HepG2 (cell line): Measurements from ENCODE around the gene DKKL1. TPM values are rescaled to one million over a fixed set of nuclear protein-coding genes. Genes with fewer than 3 reads are reported as not detected.
A peak's percentile ranks its signal among the peaks of the same experiment; 100 is the strongest.

ENCODE experiments used
- ATAC-seq: fragments of 200-7000 bp; cut with Tn5 transposase; 3 replicates; pipeline ENCODE4 v1.9.1; 2020; ENCODE audit warnings: mild to moderate bottlenecking, moderate library complexity
- BruUV-seq: library from RNA; stranded (reverse); fragments of 400-500 nt; replicated peaks from 2 replicates; lab custom pipeline; 2021; lab: Mats Ljungman, UMichigan
- CTCF ChIA-PET: fragments of 300-600 bp; formaldehyde crosslinking; extraction: SDS; loops from one replicate; lab custom pipeline; 2021; ENCODE audit warnings: low total read pairs, inconsistent platforms, low intra/inter-chr PET ratio; lab: Yijun Ruan, JAX
- POLR2A ChIA-PET: fragments of 350-600 bp; sonication (Branson Sonifier 250); formaldehyde crosslinking; loops from one replicate; lab custom pipeline; 2020; ENCODE audit warnings: antibody characterized with exemption, inconsistent platforms; lab: Yijun Ruan, JAX
- DNase-seq: peaks from one replicate; pipeline ENCODE4 v3.0.0-alpha.2; 2015; ENCODE audit warnings: low spot score
- FAIRE-seq: peaks from 3 replicates; lab custom pipeline; 2011; peaks lifted over from hg19 to GRCh38; lab: Jason Lieb, UNC
- H2AFZ ChIP-seq: one replicate; pipeline ENCODE4 v1.6.1; 2011; ENCODE audit warnings: low read length, inconsistent platforms
- H3K27ac ChIP-seq: fragments of 300-600 bp; 3 replicates; pipeline ENCODE4 v1.8.0; 2011; ENCODE audit warnings: mixed run types, mild to moderate bottlenecking, mixed read lengths, low read length, inconsistent platforms; ENCODE audit not compliant: insufficient read depth; ENCODE audit errors: extremely low read length
- H3K27me3 ChIP-seq, 2 experiments: fragments of 200-600 bp in 1 of 2; 2 replicates in 1 of 2; 3 replicates in 1 of 2; pipeline versions ENCODE4 v1.6.0 to v1.8.0; 2011; ENCODE audit warnings: low read length in 2 of 2, mild to moderate bottlenecking in 2 of 2, moderate library complexity in 2 of 2, inconsistent platforms in 1 of 2; ENCODE audit not compliant: insufficient read depth in 2 of 2, control insufficient read depth in 1 of 2
- H3K36me3 ChIP-seq, 2 experiments: fragments of 200-600 bp in 1 of 2; replicated peaks in 1 of 2; 2 replicates in 1 of 2; 3 replicates in 1 of 2; pipeline versions ENCODE4 v1.5.1 to v1.8.0; 2011; ENCODE audit warnings: low read length in 2 of 2, inconsistent platforms in 1 of 2; ENCODE audit not compliant: insufficient read depth in 2 of 2, control insufficient read depth in 1 of 2
- H3K4me1 ChIP-seq: 2 replicates; pipeline ENCODE4 v1.5.1; 2012; ENCODE audit warnings: low read length, inconsistent platforms; ENCODE audit not compliant: insufficient read depth
- H3K4me2 ChIP-seq: 2 replicates; pipeline ENCODE4 v1.6.0; 2011; ENCODE audit warnings: low read depth, low read length, inconsistent platforms
- H3K4me3 ChIP-seq, 3 experiments: fragments of 200-600 bp in 1 of 3; sonication (generic), shearing (Covaris generic) in 1 of 3; replicated peaks in 1 of 3; 2 replicates each; pipeline ENCODE4 v1.5.1; 2011 to 2016; ENCODE audit warnings: low read length in 3 of 3, inconsistent platforms in 2 of 3, low read depth in 2 of 3, mild to moderate bottlenecking in 2 of 3, control low read depth in 1 of 3, mixed read lengths in 1 of 3; ENCODE audit not compliant: insufficient read depth in 1 of 3
- H3K79me2 ChIP-seq: one replicate; pipeline ENCODE4 v1.6.1; 2011; ENCODE audit warnings: low read length, inconsistent platforms; ENCODE audit not compliant: insufficient read depth
- H3K9ac ChIP-seq: 2 replicates; pipeline ENCODE4 v1.6.0; 2011; ENCODE audit warnings: mild to moderate bottlenecking, low read depth, low read length, inconsistent platforms; ENCODE audit not compliant: insufficient read depth
- H3K9me3 ChIP-seq: 2 replicates; pipeline ENCODE4 v1.5.1; 2012; ENCODE audit warnings: mild to moderate bottlenecking, low read length
- H4K20me1 ChIP-seq: 2 replicates; pipeline ENCODE4 v1.6.0; 2011; ENCODE audit warnings: inconsistent platforms, mild to moderate bottlenecking, low read length, moderate library complexity; ENCODE audit not compliant: insufficient read depth
- CEBPB ChIP-seq: IDR thresholded peaks from 2 replicates; pipeline ENCODE4 v1.6.1; 2011; ENCODE audit warnings: low read depth, low read length, improper control_type of control experiment, borderline replicate concordance
- CEBPG ChIP-seq: IDR thresholded peaks from 2 replicates; pipeline ENCODE4 v1.6.1; 2016
- CENPX ChIP-seq: sonication (generic); formaldehyde crosslinking; IDR thresholded peaks from 2 replicates; pipeline ENCODE4 v1.9.0; 2021; ENCODE audit warnings: mild to moderate bottlenecking, missing genetic modification reagents, moderate library complexity
- DMTF1 ChIP-seq: sonication (generic); formaldehyde crosslinking; IDR thresholded peaks from 2 replicates; pipeline ENCODE4 v1.4.0; 2020; ENCODE audit warnings: mild to moderate bottlenecking, missing genetic modification reagents
- FOXC1 ChIP-seq: sonication (generic); formaldehyde crosslinking; IDR thresholded peaks from 2 replicates; pipeline ENCODE4 v1.8.0; 2022; ENCODE audit warnings: mild to moderate bottlenecking, missing genetic modification reagents, borderline replicate concordance
- HOXA9 ChIP-seq: sonication (generic); formaldehyde crosslinking; IDR thresholded peaks from 2 replicates; pipeline ENCODE4 v1.8.1; 2022; ENCODE audit warnings: missing genetic modification reagents, mild to moderate bottlenecking, moderate library complexity, borderline replicate concordance
- KDM4B ChIP-seq: sonication (generic); formaldehyde crosslinking; IDR thresholded peaks from 2 replicates; pipeline ENCODE4 v1.4.0; 2020; ENCODE audit warnings: missing genetic modification reagents
- KDM6A ChIP-seq: IDR thresholded peaks from 2 replicates; pipeline ENCODE4 v1.6.1; 2016; ENCODE audit warnings: low read depth
- POLR2AphosphoS5 ChIP-seq: IDR thresholded peaks from 2 replicates; pipeline ENCODE4 v1.6.1; 2012; ENCODE audit warnings: low read depth, low read length
- RBAK ChIP-seq: sonication (generic); formaldehyde crosslinking; IDR thresholded peaks from 2 replicates; pipeline ENCODE4 v1.5.1; 2020; ENCODE audit warnings: mild to moderate bottlenecking, missing genetic modification reagents
- SP4 ChIP-seq: sonication (generic); formaldehyde crosslinking; IDR thresholded peaks from 2 replicates; pipeline ENCODE4 v1.8.1; 2023; ENCODE audit warnings: mild to moderate bottlenecking, missing genetic modification reagents
- STAT5B ChIP-seq: sonication (generic); formaldehyde crosslinking; IDR thresholded peaks from 2 replicates; pipeline ENCODE4 v1.4.0; 2020; ENCODE audit warnings: missing genetic modification reagents
- XBP1 ChIP-seq: sonication (generic); formaldehyde crosslinking; IDR thresholded peaks from 2 replicates; pipeline ENCODE4 v1.5.0; 2020; ENCODE audit warnings: missing genetic modification reagents
- XRCC5 ChIP-seq: fragments of 200-400 bp; formaldehyde crosslinking; optimal IDR thresholded peaks from 2 replicates; pipeline ENCODE3; 2017; ENCODE audit warnings: mild to moderate bottlenecking, low read length
- ZNF205 ChIP-seq: IDR thresholded peaks from 2 replicates; pipeline ENCODE4 v1.6.1; 2018; ENCODE audit warnings: missing biosample characterization, missing genetic modification reagents
- ZNF510 ChIP-seq: sonication (generic); formaldehyde crosslinking; IDR thresholded peaks from 2 replicates; pipeline ENCODE4 v1.4.0; 2020; ENCODE audit warnings: low read depth, mild to moderate bottlenecking, missing genetic modification reagents
- ZSCAN21 ChIP-seq: sonication (generic); formaldehyde crosslinking; IDR thresholded peaks from 2 replicates; pipeline ENCODE4 v1.8.0; 2022; ENCODE audit warnings: mild to moderate bottlenecking, missing genetic modification reagents, moderate library complexity, borderline replicate concordance
- WGBS: methylation state at CpG from one replicate; pipeline ENCODE4 v1.1.6; 2017; ENCODE audit warnings: low lambda C conversion rate; 5-methylcytosine and 5-hydroxymethylcytosine counted together
- in situ Hi-C: cut with HindIII; loops from 2 replicates; pipeline ENCODE4 v1.10.0; 2017; ENCODE audit warnings: low pct_unique_long_range_greater_than_20kb; ENCODE audit not compliant: extremely low pct_ligation_motif_present
- intact Hi-C: fragments of 100-400 bp; cut with micrococcal nuclease; formaldehyde crosslinking; loops from one replicate; pipeline ENCODE4 v1.10.0; 2022; ENCODE audit not compliant: unreplicated experiment
- polyA plus RNA-seq, 8 experiments: library from polyadenylated mRNA; depleted of rRNA in 3 of 8; stranded (reverse) in 7 of 8; unstranded in 1 of 8; fragments of >200 nt; fragmentation: Illumina TruSeq in 4 of 8; extraction: Trizol in 4 of 8; gene quantifications; 2 replicates each; pipeline versions ENCODE4 v1.2.1 to v1.2.3, GENCODE V29; 2011 to 2016; ENCODE audit warnings: low read depth in 4 of 8, missing spikeins in 1 of 8, mixed read lengths in 1 of 8; ENCODE audit not compliant: insufficient read depth in 1 of 8
- total RNA-seq, 5 experiments: library from RNA; depleted of rRNA; stranded (reverse); fragments of >200 nt; fragmentation: Illumina TruSeq; extraction: Trizol; gene quantifications; 2 replicates each; pipeline ENCODE4 v1.2.3, GENCODE V29; 2016; ENCODE audit warnings: low read depth in 1 of 5

The DKKL1 gene
- total and polyA plus RNA-seq, 2 of the 13 experiments (the other 11 are each of a cell fraction or from before 2014, with no cell fraction given), result 0.30 to 0.31 TPM

- Histone ChIP-seq H3K27ac (no peak overlapping the region), H3K9ac (no peak overlapping the region), H3K79me2 (no peaks in the 10 kb centered on the region), H4K20me1 (no peaks in the 10 kb centered on the region), H3K4me2 (no peak overlapping the region), H3K4me3 (no peak overlapping the region), H3K4me1 (0 out of 2 replicates have a peak, but pooled peaks cover 2% of the 10 kb centered on the region), H3K9me3 (no peaks in the 10 kb centered on the region), H3K27me3 (peaks cover 7 to 53% of the 10 kb centered on the region in 2 experiments), H3K36me3 (no peaks in the 10 kb centered on the region), H2AFZ (no peak overlapping the region)
- in situ Hi-C loops (loop anchor here (5.0 kb wide), 1 partner anchor 33 kb away; the partner anchor contains the start of gene GFY), intact Hi-C loops (loop anchor here (5.0 kb wide), 1 partner anchor 33 kb away; the partner anchor contains the start of gene GFY)
- ATAC-seq, result no peak
- CTCF ChIA-PET, result interaction anchor here (3.3 kb wide), 1 partner anchor 49 kb away, joined by 45 read pairs; no protein-coding TSS in a partner anchor
- DNase-seq, result no peak
- POLR2A ChIA-PET, result no interaction called here
- no peak for FAIRE-seq
- 40% methylated on average over 5 of the region's 5 CpGs for WGBS
- no TSS peak for BruUV-seq
- TF ChIP-seq SP4 (no peak), KDM4B (no peak), RBAK (CRISPR knock-in tag) (no peak), XBP1 (CRISPR knock-in tag) (no peak), XRCC5 (no peak), HOXA9 (CRISPR knock-in tag) (no peak)
These were observed 30.2 kb downstream of the DKKL1 start for GRCh38 chr19:49393881-49394280.

- intact Hi-C loops, result no loop called here
- ChIA-PET POLR2A (no interaction called here), CTCF (no interaction called here)
- in situ Hi-C loops, result no loop called here
- no peak for ATAC-seq
- H3K9me3 ChIP-seq, result no peaks in the 10 kb centered on the region
- peaks cover 4 to 52% of the 10 kb centered on the region in 2 experiments; a peak in 4 of 5 replicates for H3K27me3 ChIP-seq
- H3K4me3 ChIP-seq, result no peak overlapping the region
- no peaks in the 10 kb centered on the region for H3K36me3 ChIP-seq
- no peaks in the 10 kb centered on the region for H4K20me1 ChIP-seq
- H3K4me1 ChIP-seq, result 0 out of 2 replicates have a peak, but pooled peaks cover 13% of the 10 kb centered on the region
- no peak for DNase-seq
- H3K4me2 ChIP-seq, result no peak overlapping the region
- H2AFZ ChIP-seq, result no peak overlapping the region
- 29% methylated on average over 15 of the region's 15 CpGs for WGBS
- peak; percentile 11; the same call in 1 of the 2 replicates for TF ChIP-seq CEBPB
- no peak for TF ChIP-seq POLR2AphosphoS5
- TF ChIP-seq ZNF510 (CRISPR knock-in tag), result no peak
- no peak for TF ChIP-seq KDM6A
- no peak for TF ChIP-seq DMTF1
- TF ChIP-seq ZSCAN21 (CRISPR knock-in tag), result no peak
- TF ChIP-seq CEBPG (CRISPR knock-in tag), result 0 out of 2 replicates have a peak, but pooled peaks have one; percentile 11
- no peak for TF ChIP-seq CENPX (CRISPR knock-in tag)
- TF ChIP-seq FOXC1 (CRISPR knock-in tag), result no peak
- TF ChIP-seq STAT5B (CRISPR knock-in tag), result no peak
- no peak for TF ChIP-seq ZNF205
- H3K27ac ChIP-seq, result no peak overlapping the region
- BruUV-seq, result no TSS peak
- H3K79me2 ChIP-seq, result no peaks in the 10 kb centered on the region
- FAIRE-seq, result no peak
- H3K9ac ChIP-seq, result no peak overlapping the region
These were observed 32.1 kb downstream of the DKKL1 start for GRCh38 chr19:49395581-49396407.
